Measurements from ENCODE around the gene NRXN3.

GRCh38 chr14:79605849-79606248, 1435.7 kb downstream of the NRXN3 start:
- TF ChIP-seq UBTF (CRISPR knock-in tag; IDR thresholded peaks at IDR 0.05) (no peak), NFKBIZ (CRISPR knock-in tag; IDR thresholded peaks at IDR 0.05) (no peak), SRSF9 (IDR thresholded peaks at IDR 0.05; ENCODE audit: borderline replicate concordance, insufficient read depth, low read depth, low read length, poor library complexity, severe bottlenecking) (no peak), ZNF24 (IDR thresholded peaks at IDR 0.05) (no peak), SIN3A (IDR thresholded peaks at IDR 0.05; ENCODE audit: borderline replicate concordance, low read depth, low read length) (no peak), PHF20 (CRISPR knock-in tag; IDR thresholded peaks at IDR 0.05) (no peak), NFE2L1 (CRISPR knock-in tag; IDR thresholded peaks at IDR 0.05; ENCODE audit: borderline replicate concordance) (no peak)
- TF ChIP-seq, protein P1, sequence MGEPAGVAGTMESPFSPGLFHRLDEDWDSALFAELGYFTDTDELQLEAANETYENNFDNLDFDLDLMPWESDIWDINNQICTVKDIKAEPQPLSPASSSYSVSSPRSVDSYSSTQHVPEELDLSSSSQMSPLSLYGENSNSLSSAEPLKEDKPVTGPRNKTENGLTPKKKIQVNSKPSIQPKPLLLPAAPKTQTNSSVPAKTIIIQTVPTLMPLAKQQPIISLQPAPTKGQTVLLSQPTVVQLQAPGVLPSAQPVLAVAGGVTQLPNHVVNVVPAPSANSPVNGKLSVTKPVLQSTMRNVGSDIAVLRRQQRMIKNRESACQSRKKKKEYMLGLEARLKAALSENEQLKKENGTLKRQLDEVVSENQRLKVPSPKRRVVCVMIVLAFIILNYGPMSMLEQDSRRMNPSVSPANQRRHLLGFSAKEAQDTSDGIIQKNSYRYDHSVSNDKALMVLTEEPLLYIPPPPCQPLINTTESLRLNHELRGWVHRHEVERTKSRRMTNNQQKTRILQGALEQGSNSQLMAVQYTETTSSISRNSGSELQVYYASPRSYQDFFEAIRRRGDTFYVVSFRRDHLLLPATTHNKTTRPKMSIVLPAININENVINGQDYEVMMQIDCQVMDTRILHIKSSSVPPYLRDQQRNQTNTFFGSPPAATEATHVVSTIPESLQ (CRISPR knock-in tag; conservative IDR thresholded peaks at IDR 0.05) = no peak
- TF ChIP-seq, protein P2, sequence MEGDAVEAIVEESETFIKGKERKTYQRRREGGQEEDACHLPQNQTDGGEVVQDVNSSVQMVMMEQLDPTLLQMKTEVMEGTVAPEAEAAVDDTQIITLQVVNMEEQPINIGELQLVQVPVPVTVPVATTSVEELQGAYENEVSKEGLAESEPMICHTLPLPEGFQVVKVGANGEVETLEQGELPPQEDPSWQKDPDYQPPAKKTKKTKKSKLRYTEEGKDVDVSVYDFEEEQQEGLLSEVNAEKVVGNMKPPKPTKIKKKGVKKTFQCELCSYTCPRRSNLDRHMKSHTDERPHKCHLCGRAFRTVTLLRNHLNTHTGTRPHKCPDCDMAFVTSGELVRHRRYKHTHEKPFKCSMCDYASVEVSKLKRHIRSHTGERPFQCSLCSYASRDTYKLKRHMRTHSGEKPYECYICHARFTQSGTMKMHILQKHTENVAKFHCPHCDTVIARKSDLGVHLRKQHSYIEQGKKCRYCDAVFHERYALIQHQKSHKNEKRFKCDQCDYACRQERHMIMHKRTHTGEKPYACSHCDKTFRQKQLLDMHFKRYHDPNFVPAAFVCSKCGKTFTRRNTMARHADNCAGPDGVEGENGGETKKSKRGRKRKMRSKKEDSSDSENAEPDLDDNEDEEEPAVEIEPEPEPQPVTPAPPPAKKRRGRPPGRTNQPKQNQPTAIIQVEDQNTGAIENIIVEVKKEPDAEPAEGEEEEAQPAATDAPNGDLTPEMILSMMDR (CRISPR knock-in tag; IDR thresholded peaks at IDR 0.05) = no peak

Data from HepG2 (cell line).